T-cell (primary cell): Measurements from ENCODE around the gene CSNK1A1. TPM values are rescaled to one million over a fixed set of nuclear protein-coding genes. Genes with fewer than 3 reads are reported as not detected.

ENCODE experiments used
- ATAC-seq, 4 experiments: fragments of 200-7000 bp in 3 of 4; fragments of 150-1000 bp in 1 of 4; cut with Tn5 transposase; replicated peaks in 1 of 4; 1 replicate in 3 of 4; 2 replicates in 1 of 4; pipeline ENCODE4 v1.10.0; 2021; ENCODE audit warnings: moderate library complexity in 3 of 4, mild to moderate bottlenecking in 2 of 4, moderate number of reproducible peaks in 1 of 4
- CTCF ChIA-PET, 2 donors: fragments of 300-600 bp; sonication (Branson Sonifier 250); formaldehyde crosslinking; loops; one replicate each; lab custom pipeline; 2022; ENCODE audit warnings: antibody characterized with exemption in 2 of 2; lab: Charles Lee
- POLR2A ChIA-PET, 2 donors: fragments of 300-600 bp; sonication (Branson Sonifier 250); formaldehyde crosslinking; loops; one replicate each; lab custom pipeline; 2022; ENCODE audit warnings: antibody characterized with exemption in 2 of 2; lab: Charles Lee
- DNase-seq, 35 experiments: peaks; one replicate each; pipeline versions ENCODE4 v3.0.0 to v3.0.0-alpha.2; 2013 to 2023
- H3K27ac ChIP-seq: one replicate; pipeline ENCODE4 v1.5.1; 2013; ENCODE audit warnings: low read length
- H3K27me3 ChIP-seq, 2 experiments: replicated peaks in 1 of 2; 1 replicate in 1 of 2; 2 replicates in 1 of 2; pipeline versions ENCODE4 v1.6.1 to v1.7.0; 2013; ENCODE audit warnings: low read length in 1 of 2, mixed read lengths in 1 of 2; ENCODE audit not compliant: control insufficient read depth in 2 of 2, insufficient read depth in 2 of 2; ENCODE audit errors: extremely low read depth in 1 of 2
- H3K36me3 ChIP-seq, 2 donors: 1 replicate in 1 of 2; 2 replicates in 1 of 2; pipeline versions ENCODE4 v1.6.1 to v1.7.0; 2013; ENCODE audit warnings: low read length in 1 of 2; ENCODE audit not compliant: control insufficient read depth in 2 of 2, insufficient read depth in 1 of 2; ENCODE audit errors: extremely low read depth in 1 of 2
- H3K4me1 ChIP-seq, 2 experiments: 1 replicate in 1 of 2; 2 replicates in 1 of 2; pipeline versions ENCODE4 v1.6.1 to v1.7.0; 2013; ENCODE audit warnings: low read length in 2 of 2, mixed read lengths in 1 of 2; ENCODE audit not compliant: insufficient read depth in 2 of 2, control insufficient read depth in 1 of 2; ENCODE audit errors: extremely low read depth in 1 of 2
- H3K4me3 ChIP-seq, 2 donors: 1 replicate in 1 of 2; 2 replicates in 1 of 2; pipeline versions ENCODE4 v1.5.1 to v1.7.0; 2013; ENCODE audit warnings: mild to moderate bottlenecking in 2 of 2, low read length in 1 of 2, moderate library complexity in 1 of 2; ENCODE audit not compliant: control insufficient read depth in 1 of 2; ENCODE audit errors: extremely low read depth in 1 of 2
- H3K9me3 ChIP-seq: 2 replicates; pipeline ENCODE4 v1.7.0; 2013
- H3K27ac Mint-ChIP-seq, 2 donors: one replicate each; pipeline ENCODE4 v1.8.0; 2020 to 2021; ENCODE audit warnings: mild to moderate bottlenecking in 2 of 2, mixed read lengths in 2 of 2
- H3K27me3 Mint-ChIP-seq, 2 donors: one replicate each; pipeline ENCODE4 v1.8.0; 2021 to 2022; ENCODE audit warnings: mixed read lengths in 2 of 2
- H3K36me3 Mint-ChIP-seq: one replicate; pipeline ENCODE4 v1.8.0; 2021; ENCODE audit warnings: mixed read lengths
- H3K4me1 Mint-ChIP-seq, 3 donors: one replicate each; pipeline ENCODE4 v1.8.0; 2020 to 2022; ENCODE audit warnings: mixed read lengths in 3 of 3, mild to moderate bottlenecking in 1 of 3
- H3K4me3 Mint-ChIP-seq, 3 donors: one replicate each; pipeline ENCODE4 v1.8.0; 2020 to 2022; ENCODE audit warnings: mild to moderate bottlenecking in 3 of 3, mixed read lengths in 3 of 3, moderate library complexity in 3 of 3
- H3K9me3 Mint-ChIP-seq, 3 donors: one replicate each; pipeline ENCODE4 v1.8.0; 2020 to 2022; ENCODE audit warnings: mixed read lengths in 3 of 3
- WGBS: methylation state at CpG from one replicate; pipeline ENCODE4 v1.1.5; 2013; ENCODE audit warnings: missing lambda C conversion rate; ENCODE audit not compliant: insufficient coverage; 5-methylcytosine and 5-hydroxymethylcytosine counted together
- total RNA-seq, 35 experiments: library from RNA in 6 of 35; stranded (reverse) in 6 of 35; fragments of 120-200 nt in 1 of 35; gene quantifications; one replicate each; pipeline versions ENCODE4 v1.2.1 to v1.2.4 and lab custom pipeline; 2013 to 2026

The CSNK1A1 gene
- total RNA-seq, 5 donors from 2014 or later (not counting 1 experiment from before 2014, with no cell fraction given) = 161 to 193 (median 178) TPM

- no peak overlapping the region for H3K27ac Mint-ChIP-seq
- no peak for ATAC-seq
- H3K36me3 ChIP-seq = peaks cover 0 to 2% of the 10 kb centered on the region in 2 donors
- no peaks in the 10 kb centered on the region for H3K9me3 Mint-ChIP-seq
- no peaks in the 10 kb centered on the region for H3K4me1 ChIP-seq
- no peak overlapping the region for H3K4me3 Mint-ChIP-seq
- CTCF ChIA-PET = interaction anchor here in 1 of 2 donors (0.7 kb wide), 1 partner anchor 42 kb away, joined by 4 read pairs; no protein-coding TSS in a partner anchor
- no peak overlapping the region for H3K4me3 ChIP-seq
- POLR2A ChIA-PET = no interaction called here
- H3K4me1 Mint-ChIP-seq = peaks cover 6 to 15% (median 13%) of the 10 kb centered on the region in 3 donors
- 71% methylated on average over 6 of the region's 19 CpGs for WGBS
- H3K27me3 Mint-ChIP-seq = no peaks in the 10 kb centered on the region
- H3K36me3 Mint-ChIP-seq = no peaks in the 10 kb centered on the region
- no peak overlapping the region for H3K27ac ChIP-seq
- no peaks in the 10 kb centered on the region for H3K9me3 ChIP-seq
- no peaks in the 10 kb centered on the region for H3K27me3 ChIP-seq
- DNase-seq = no peak
Measured at GRCh38 chr5:149488645-149489306, 62.5 kb downstream of the CSNK1A1 start.

DNA sequence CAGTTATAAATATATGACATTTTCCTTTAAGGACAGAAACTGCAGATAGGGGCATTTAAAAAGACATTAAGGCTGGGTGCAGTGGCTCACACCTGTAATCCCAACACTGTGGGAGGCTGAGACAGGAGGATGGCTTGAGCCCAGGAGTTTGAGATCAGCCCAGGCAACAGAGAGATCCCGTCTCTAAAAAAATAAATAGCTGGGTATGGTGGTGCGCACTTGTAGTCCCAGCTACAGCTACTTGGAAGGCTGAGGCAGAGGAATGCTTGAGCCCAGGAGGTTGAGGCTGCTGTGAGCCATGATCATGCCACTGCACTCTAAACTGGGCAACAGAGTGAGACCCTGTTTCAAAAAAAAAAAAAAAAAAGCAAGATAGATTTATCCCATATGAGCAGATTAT is 63.6 kb downstream of the CSNK1A1 start:
- no peak for DNase-seq

DNA sequence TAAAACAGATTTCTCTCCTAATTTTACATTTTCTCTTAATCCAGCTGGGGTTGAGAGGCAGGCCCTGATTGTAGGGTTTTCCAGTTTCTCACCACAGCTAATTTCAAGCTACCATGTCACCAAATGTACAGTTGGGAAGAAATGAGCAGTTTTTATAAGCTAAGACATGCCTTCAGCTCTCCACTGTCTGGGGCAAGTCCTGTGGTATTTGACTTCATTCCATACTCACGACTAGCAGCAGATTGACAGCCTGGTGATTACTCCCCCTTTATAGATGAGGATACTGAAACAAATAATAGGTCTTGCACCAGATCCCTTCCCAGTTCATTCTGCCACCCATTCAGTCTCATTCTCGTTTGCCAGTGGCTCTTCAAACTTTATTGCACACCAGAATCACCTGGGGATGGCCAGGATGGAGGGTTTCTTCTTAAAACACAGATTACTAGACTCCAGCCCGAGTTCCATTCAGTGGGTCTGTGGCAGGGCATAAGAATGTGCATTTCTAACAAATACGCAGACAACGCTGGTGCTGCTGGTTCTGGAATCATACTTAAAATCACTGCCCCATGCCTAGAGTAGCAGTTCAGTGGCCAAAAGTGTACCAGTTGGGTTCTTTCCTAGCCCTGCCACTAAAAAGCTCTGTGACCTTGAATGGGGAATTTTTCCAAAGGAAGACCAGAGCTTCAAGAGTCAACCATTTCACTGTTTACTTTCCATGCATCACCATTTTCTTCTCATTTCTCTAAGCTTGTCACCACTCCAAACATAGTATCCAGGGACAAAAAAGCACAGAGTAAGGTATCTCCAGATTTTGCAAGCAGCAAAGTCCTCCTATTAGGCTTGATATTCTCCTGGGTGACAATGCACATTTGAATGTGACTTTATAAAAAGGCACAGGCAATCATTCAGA is 64.3 kb downstream of the CSNK1A1 start:
- CTCF ChIA-PET = interaction anchor here in 1 of 2 donors (0.5 kb wide), 1 partner anchor 1966 kb away, joined by 3 read pairs; no protein-coding TSS in a partner anchor
- Histone ChIP-seq H3K4me3 (no peak overlapping the region), H3K9me3 (no peaks in the 10 kb centered on the region), H3K27me3 (no peaks in the 10 kb centered on the region), H3K27ac (no peak overlapping the region), H3K4me1 (no peaks in the 10 kb centered on the region), H3K36me3 (no peaks in the 10 kb centered on the region)
- H3K27ac Mint-ChIP-seq = no peak overlapping the region
- no peak for ATAC-seq
- no peak for DNase-seq
- H3K4me3 Mint-ChIP-seq = no peak overlapping the region
- POLR2A ChIA-PET = interaction anchor here in 1 of 2 donors (0.5 kb wide), 1 partner anchor 84 kb away, joined by 4 read pairs; no protein-coding TSS in a partner anchor
- 100% methylated on average over 2 of the region's 5 CpGs for WGBS
- H3K9me3 Mint-ChIP-seq = no peaks in the 10 kb centered on the region
- no peaks in the 10 kb centered on the region for H3K36me3 Mint-ChIP-seq
- H3K27me3 Mint-ChIP-seq = peaks cover 0 to 2% of the 10 kb centered on the region in 2 donors
- H3K4me1 Mint-ChIP-seq = peaks cover 6 to 15% (median 13%) of the 10 kb centered on the region in 3 donors

More for the DNA sequence above, 63.6 kb downstream of the CSNK1A1 start:
- 100% methylated on average over 1 of the region's 2 CpGs for WGBS
- ChIA-PET CTCF (interaction anchor here in 1 of 2 donors (0.5 kb wide), 1 partner anchor 1965 kb away, joined by 3 read pairs; no protein-coding TSS in a partner anchor), POLR2A (no interaction called here)
- Histone ChIP-seq H3K27me3 (no peaks in the 10 kb centered on the region), H3K36me3 (no peaks in the 10 kb centered on the region), H3K9me3 (no peaks in the 10 kb centered on the region), H3K4me3 (no peak overlapping the region), H3K27ac (no peak overlapping the region), H3K4me1 (no peaks in the 10 kb centered on the region)
- no peaks in the 10 kb centered on the region for H3K27me3 Mint-ChIP-seq
- ATAC-seq = no peak
- H3K36me3 Mint-ChIP-seq = no peaks in the 10 kb centered on the region
- no peak overlapping the region for H3K27ac Mint-ChIP-seq
- H3K9me3 Mint-ChIP-seq = no peaks in the 10 kb centered on the region
- H3K4me1 Mint-ChIP-seq = peaks cover 6 to 15% (median 13%) of the 10 kb centered on the region in 3 donors
- H3K4me3 Mint-ChIP-seq = no peak overlapping the region

DNA sequence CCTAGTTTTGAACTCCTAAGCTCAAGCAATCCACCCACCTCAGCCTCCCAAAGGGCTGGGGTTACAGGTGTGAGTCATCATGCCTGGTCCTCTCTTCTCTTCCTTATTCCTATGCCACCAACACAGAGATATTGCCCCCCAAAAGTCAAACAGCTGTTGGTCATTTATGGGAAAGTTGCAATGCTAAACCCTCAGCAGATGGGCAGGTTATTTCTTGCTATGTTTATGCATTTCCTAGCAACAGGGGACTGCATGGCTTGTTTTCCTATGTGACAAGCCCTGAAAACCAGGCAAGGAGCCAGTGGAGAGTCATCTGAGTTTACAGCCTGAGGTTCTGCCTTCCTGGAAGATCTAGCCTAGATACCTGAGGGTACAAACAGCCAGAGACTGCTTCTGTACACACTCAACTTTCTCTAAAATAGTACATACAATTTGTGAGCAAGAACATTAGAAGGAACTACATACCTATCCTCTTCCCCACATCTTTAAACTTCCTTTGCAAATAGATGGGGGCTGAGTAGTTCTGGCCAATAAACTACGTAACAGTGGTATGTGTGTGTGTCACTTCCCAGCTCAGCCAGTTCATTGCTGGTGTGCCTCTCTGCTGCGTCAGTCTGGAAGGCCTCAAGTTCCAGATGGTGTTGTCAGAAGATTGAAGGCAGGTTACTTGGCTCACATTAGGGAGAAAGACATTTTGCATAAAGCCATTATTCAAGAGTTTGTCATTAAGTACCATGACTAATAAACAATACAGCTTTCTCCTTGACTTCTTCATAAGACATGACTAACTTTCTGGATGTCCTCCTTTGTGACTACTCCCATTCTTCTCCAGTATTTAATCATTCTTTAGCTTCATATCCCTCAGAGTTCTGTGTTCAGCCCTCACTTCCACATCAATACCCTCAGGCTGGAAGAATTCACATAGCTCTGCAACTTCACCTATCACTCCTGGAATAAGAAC is 65.3 kb downstream of the CSNK1A1 start:
- no peaks in the 10 kb centered on the region for H3K36me3 ChIP-seq
- CTCF ChIA-PET = interaction anchor here in 1 of 2 donors (0.6 kb wide), 1 partner anchor 40 kb away, joined by 3 read pairs; no protein-coding TSS in a partner anchor
- DNase-seq (no peak), ATAC-seq (no peak)
- POLR2A ChIA-PET = interaction anchor here in 1 of 2 donors (0.5 kb wide), 1 partner anchor 85 kb away, joined by 4 read pairs; no protein-coding TSS in a partner anchor
- no peak overlapping the region for H3K4me3 Mint-ChIP-seq
- H3K4me3 ChIP-seq = no peak overlapping the region
- no peaks in the 10 kb centered on the region for H3K4me1 ChIP-seq
- no peaks in the 10 kb centered on the region for H3K9me3 ChIP-seq
- 100% methylated on average over 1 of the region's 2 CpGs for WGBS
- no peaks in the 10 kb centered on the region for H3K27me3 ChIP-seq
- no peak overlapping the region for H3K27ac ChIP-seq
- H3K9me3 Mint-ChIP-seq = no peaks in the 10 kb centered on the region
- H3K27ac Mint-ChIP-seq = peak overlapping the region in 1 of 2 donors; percentile 36
- peaks cover 6 to 15% (median 13%) of the 10 kb centered on the region in 3 donors for H3K4me1 Mint-ChIP-seq
- no peaks in the 10 kb centered on the region for H3K36me3 Mint-ChIP-seq
- H3K27me3 Mint-ChIP-seq = peaks cover 0 to 3% of the 10 kb centered on the region in 2 donors

- Histone ChIP-seq H3K9me3 (no peaks in the 10 kb centered on the region), H3K27me3 (peaks cover 0 to 12% of the 10 kb centered on the region in 2 experiments), H3K27ac (no peak overlapping the region), H3K36me3 (no peaks in the 10 kb centered on the region), H3K4me1 (no peaks in the 10 kb centered on the region), H3K4me3 (no peak overlapping the region)
- no peaks in the 10 kb centered on the region for H3K36me3 Mint-ChIP-seq
- DNase-seq = no peak
- peaks cover 0 to 6% of the 10 kb centered on the region in 2 donors for H3K27me3 Mint-ChIP-seq
- ATAC-seq = no peak
- ChIA-PET CTCF (interaction anchor here in 1 of 2 donors (0.6 kb wide), 1 partner anchor 82 kb away, joined by 3 read pairs; no protein-coding TSS in a partner anchor), POLR2A (no interaction called here)
- no peak overlapping the region for H3K27ac Mint-ChIP-seq
- peaks cover 0 to 5% (median 2%) of the 10 kb centered on the region in 3 donors for H3K4me1 Mint-ChIP-seq
- WGBS = 81% methylated on average over 3 of the region's 4 CpGs
- H3K4me3 Mint-ChIP-seq = no peak overlapping the region
- no peaks in the 10 kb centered on the region for H3K9me3 Mint-ChIP-seq
Measured at GRCh38 chr5:149481485-149481884, 69.8 kb downstream of the CSNK1A1 start.
